ENCODE results near the gene ATG14.

GRCh38 chr14:55348766-55349453 is 62.7 kb downstream of the ATG14 start:
- TF ChIP-seq POLR2A (IDR thresholded peaks at IDR 0.05; ENCODE audit: low read length) (no peak), HOXA7 (CRISPR knock-in tag; IDR thresholded peaks at IDR 0.05) (no peak), NPAS2 (CRISPR knock-in tag; IDR thresholded peaks at IDR 0.05; ENCODE audit: borderline replicate concordance) (no peak), ESRRA (IDR thresholded peaks at IDR 0.05; ENCODE audit: borderline replicate concordance, low read length) (no peak), CTCF (IDR thresholded peaks at IDR 0.05) (no peak), POLR2AphosphoS2 (conservative IDR thresholded peaks at IDR 0.05; ENCODE audit: low read length) (no peak), EP300 (IDR thresholded peaks at IDR 0.05) (no peak), RNF2 (IDR thresholded peaks at IDR 0.05; ENCODE audit: borderline replicate concordance, low read depth) (no peak), SMC3 (IDR thresholded peaks at IDR 0.05) (no peak), ZFP36 (IDR thresholded peaks at IDR 0.05; ENCODE audit: borderline replicate concordance, partially characterized antibody) (no peak), GATA3 (IDR thresholded peaks at IDR 0.05; ENCODE audit: borderline replicate concordance) (no peak), REST (IDR thresholded peaks at IDR 0.05) (no peak), TP53 (CRISPR knock-in tag; IDR thresholded peaks at IDR 0.05) (no peak), HDAC2 (IDR thresholded peaks at IDR 0.05) (no peak)

All from A549 (cell line).